Neuronal stem cell (in vitro differentiated cells): ENCODE results near the gene FGFR3.
A peak's percentile ranks its signal among the peaks of the same experiment; 100 is the strongest.

Experiments used
- DNase-seq: peaks from one replicate; pipeline ENCODE4 v3.0.0-alpha.2; 2013; ENCODE audit warnings: low spot score
- H2AFZ ChIP-seq: one replicate; pipeline ENCODE4 v1.6.1; 2013; ENCODE audit warnings: mild to moderate bottlenecking, low read length, inconsistent platforms
- H2AK5ac ChIP-seq: 2 replicates; pipeline ENCODE4 v1.6.1; 2013; ENCODE audit warnings: low read depth, mild to moderate bottlenecking, inconsistent platforms, low read length, moderate library complexity, mixed read lengths
- H2BK120ac ChIP-seq: 2 replicates; pipeline ENCODE4 v1.6.1; 2013; ENCODE audit warnings: low read depth, mild to moderate bottlenecking, inconsistent platforms, low read length, moderate library complexity, mixed read lengths
- H2BK12ac ChIP-seq: one replicate; pipeline ENCODE4 v1.6.1; 2013; ENCODE audit warnings: low read length, inconsistent platforms
- H2BK15ac ChIP-seq: 2 replicates; pipeline ENCODE4 v1.6.1; 2013; ENCODE audit warnings: mild to moderate bottlenecking, low read length, inconsistent platforms, mixed read lengths
- H2BK5ac ChIP-seq: one replicate; pipeline ENCODE4 v1.6.1; 2013; ENCODE audit warnings: inconsistent platforms, mild to moderate bottlenecking, low read length, moderate library complexity
- H3K14ac ChIP-seq: one replicate; pipeline ENCODE4 v1.6.1; 2013; ENCODE audit warnings: low read length, inconsistent platforms
- H3K18ac ChIP-seq: 2 replicates; pipeline ENCODE4 v1.6.1; 2013; ENCODE audit warnings: low read length, inconsistent platforms
- H3K23ac ChIP-seq: 2 replicates; pipeline ENCODE4 v1.6.1; 2013; ENCODE audit warnings: low read depth, mild to moderate bottlenecking, mixed read lengths, low read length, inconsistent platforms; ENCODE audit not compliant: poor library complexity
- H3K27ac ChIP-seq: replicated peaks from 3 replicates; pipeline ENCODE4 v1.5.1; 2013; ENCODE audit warnings: low read length, inconsistent platforms
- H3K27me3 ChIP-seq, 3 experiments: 2 replicates each; pipeline ENCODE4 v1.6.1; 2013; ENCODE audit warnings: low read length in 3 of 3, mild to moderate bottlenecking in 2 of 3, inconsistent platforms in 1 of 3, low read depth in 1 of 3, mixed read lengths in 1 of 3, moderate library complexity in 1 of 3; ENCODE audit not compliant: control insufficient read depth in 3 of 3, insufficient read depth in 3 of 3
- H3K36me3 ChIP-seq, 2 donors: replicated peaks in 1 of 2; 2 replicates each; pipeline ENCODE4 v1.6.1; 2013; ENCODE audit warnings: low read length in 2 of 2; ENCODE audit not compliant: control insufficient read depth in 2 of 2, insufficient read depth in 2 of 2
- H3K4ac ChIP-seq: 2 replicates; pipeline ENCODE4 v1.6.1; 2013; ENCODE audit warnings: inconsistent platforms, mild to moderate bottlenecking, low read length, moderate library complexity
- H3K4me1 ChIP-seq, 2 donors: 1 replicate in 1 of 2; 2 replicates in 1 of 2; pipeline ENCODE4 v1.6.1; 2013; ENCODE audit warnings: low read length in 2 of 2, low read depth in 1 of 2; ENCODE audit not compliant: control insufficient read depth in 2 of 2, insufficient read depth in 1 of 2
- H3K4me2 ChIP-seq: one replicate; pipeline ENCODE4 v1.6.1; 2013; ENCODE audit warnings: mild to moderate bottlenecking, low read length, inconsistent platforms; ENCODE audit not compliant: insufficient read depth, poor library complexity, severe bottlenecking
- H3K4me3 ChIP-seq, 2 donors: 2 replicates each; pipeline ENCODE4 v1.5.1; 2013; ENCODE audit warnings: low read length in 2 of 2, mild to moderate bottlenecking in 2 of 2, inconsistent platforms in 1 of 2, moderate library complexity in 1 of 2
- H3K79me1 ChIP-seq: one replicate; pipeline ENCODE4 v1.6.1; 2013; ENCODE audit warnings: low read depth, mild to moderate bottlenecking, inconsistent platforms, low read length, moderate library complexity
- H3K9ac ChIP-seq: one replicate; pipeline ENCODE4 v1.6.1; 2013; ENCODE audit warnings: mild to moderate bottlenecking, low read depth, low read length, inconsistent platforms; ENCODE audit not compliant: poor library complexity
- H3K9me3 ChIP-seq, 2 donors: replicated peaks in 1 of 2; 2 replicates each; pipeline versions ENCODE3 to v1.6.1; 2013; ENCODE audit warnings: low read length in 2 of 2, mild to moderate bottlenecking in 2 of 2, inconsistent platforms in 1 of 2, low read depth in 1 of 2, mixed read lengths in 1 of 2, moderate library complexity in 1 of 2; ENCODE audit not compliant: control insufficient read depth in 2 of 2, insufficient read depth in 1 of 2
- H4K8ac ChIP-seq: one replicate; pipeline ENCODE4 v1.6.1; 2013; ENCODE audit warnings: low read depth, mild to moderate bottlenecking, inconsistent platforms, low read length, moderate library complexity
- H4K91ac ChIP-seq: one replicate; pipeline ENCODE4 v1.6.1; 2013; ENCODE audit warnings: low read length, low read depth, mild to moderate bottlenecking, inconsistent platforms; ENCODE audit not compliant: poor library complexity
- WGBS, 2 donors: extraction: QIAGEN DNeasy Blood & Tissue Kit; methylation state at CpG; one replicate each; pipeline ENCODE4 v1.1.7; 2013; ENCODE audit warnings: missing lambda C conversion rate in 2 of 2, mixed read lengths in 1 of 2; ENCODE audit not compliant: insufficient read length in 2 of 2, insufficient replicate concordance in 1 of 2; ENCODE audit errors: extremely low coverage in 2 of 2; 5-methylcytosine and 5-hydroxymethylcytosine counted together

Gene FGFR3

GRCh38 chr4:1758306-1759121 is 34.6 kb upstream of the FGFR3 start:
- peak overlapping the region; percentile 80 for H3K18ac ChIP-seq
- H2AK5ac ChIP-seq, result peak overlapping the region; percentile 91
- WGBS, 2 donors, result no CpG with 5 or more reads among the region's 27 CpGs
- no peak overlapping the region for H3K27ac ChIP-seq
- H3K27me3 ChIP-seq, result peaks cover 0 to 17% (median 7%) of the 10 kb centered on the region in 3 experiments
- no peak overlapping the region for H3K4me3 ChIP-seq
- peak overlapping the region; percentile 93 for H2BK5ac ChIP-seq
- DNase-seq, result no peak
- no peak overlapping the region for H2AFZ ChIP-seq
- peaks cover 2% of the 10 kb centered on the region for H3K79me1 ChIP-seq
- H2BK15ac ChIP-seq, result peak overlapping the region; percentile 97
- H3K36me3 ChIP-seq, result no peaks in the 10 kb centered on the region
- H3K4me2 ChIP-seq, result no peak overlapping the region
- H4K8ac ChIP-seq, result no peak overlapping the region
- peak overlapping the region; percentile 2 for H3K23ac ChIP-seq
- H4K91ac ChIP-seq, result no peak overlapping the region
- peak overlapping the region; percentile 47 for H2BK12ac ChIP-seq
- peak overlapping the region; percentile 25 for H3K14ac ChIP-seq
- H3K9ac ChIP-seq, result peak overlapping the region; percentile 67
- H3K4me1 ChIP-seq, result peaks cover 21 to 45% of the 10 kb centered on the region in 2 donors
- H3K4ac ChIP-seq, result no peak overlapping the region
- no peak overlapping the region for H2BK120ac ChIP-seq
- H3K9me3 ChIP-seq, result no peaks in the 10 kb centered on the region

GRCh38 chr4:1759170-1759817 is 33.8 kb upstream of the FGFR3 start:
- H2BK15ac ChIP-seq, result peak overlapping the region; percentile 97
- H2BK120ac ChIP-seq, result no peak overlapping the region
- no peak for DNase-seq
- H2BK12ac ChIP-seq, result peak overlapping the region; percentile 97
- peak overlapping the region; percentile 97 for H3K14ac ChIP-seq
- WGBS, 2 donors, result no CpG with 5 or more reads among the region's 19 CpGs
- H3K27ac ChIP-seq, result no peak overlapping the region
- no peak overlapping the region for H4K8ac ChIP-seq
- no peak overlapping the region for H3K4me3 ChIP-seq
- H4K91ac ChIP-seq, result no peak overlapping the region
- H3K9ac ChIP-seq, result no peak overlapping the region
- H3K4ac ChIP-seq, result no peak overlapping the region
- H2AFZ ChIP-seq, result peak overlapping the region; percentile 29
- no peaks in the 10 kb centered on the region for H3K36me3 ChIP-seq
- peaks cover 2% of the 10 kb centered on the region for H3K79me1 ChIP-seq
- H3K9me3 ChIP-seq, result no peaks in the 10 kb centered on the region
- peak overlapping the region; percentile 97 for H3K18ac ChIP-seq
- peak overlapping the region; percentile 91 for H2AK5ac ChIP-seq
- no peak overlapping the region for H3K4me2 ChIP-seq
- H2BK5ac ChIP-seq, result peak overlapping the region; percentile 93
- H3K23ac ChIP-seq, result no peak overlapping the region
- peaks cover 18 to 44% of the 10 kb centered on the region in 2 donors for H3K4me1 ChIP-seq
- peaks cover 0 to 25% (median 13%) of the 10 kb centered on the region in 3 experiments for H3K27me3 ChIP-seq

GRCh38 chr4:1759818-1760223 is 33.3 kb upstream of the FGFR3 start:
- peak overlapping the region; percentile 97 for H3K14ac ChIP-seq
- H3K9me3 ChIP-seq, result no peaks in the 10 kb centered on the region
- peaks cover 0 to 26% (median 17%) of the 10 kb centered on the region in 3 experiments for H3K27me3 ChIP-seq
- peak overlapping the region; percentile 95 for H3K4ac ChIP-seq
- no peak overlapping the region for H4K91ac ChIP-seq
- peaks cover 2% of the 10 kb centered on the region for H3K79me1 ChIP-seq
- H3K18ac ChIP-seq, result peak overlapping the region; percentile 97
- WGBS, 2 donors, result no CpG with 5 or more reads among the region's 13 CpGs
- H3K9ac ChIP-seq, result no peak overlapping the region
- H3K36me3 ChIP-seq, result no peaks in the 10 kb centered on the region
- peak overlapping the region; percentile 73 for H3K23ac ChIP-seq
- peak overlapping the region; percentile 54 for H2BK120ac ChIP-seq
- H3K4me2 ChIP-seq, result peak overlapping the region; percentile 18
- H2BK5ac ChIP-seq, result peak overlapping the region; percentile 93
- peaks cover 17 to 44% of the 10 kb centered on the region in 2 donors for H3K4me1 ChIP-seq
- H3K27ac ChIP-seq, result no peak overlapping the region
- H2BK15ac ChIP-seq, result peak overlapping the region; percentile 97
- DNase-seq, result no peak
- H2AFZ ChIP-seq, result peak overlapping the region; percentile 29
- H4K8ac ChIP-seq, result peak overlapping the region; percentile 82
- peak overlapping the region; percentile 97 for H2BK12ac ChIP-seq
- no peak overlapping the region for H3K4me3 ChIP-seq
- H2AK5ac ChIP-seq, result peak overlapping the region; percentile 91

- Histone ChIP-seq H2AK5ac (peak overlapping the region; percentile 86), H2BK15ac (peak overlapping the region; percentile 67), H3K4me2 (no peak overlapping the region), H3K27me3 (peaks cover 0 to 31% (median 23%) of the 10 kb centered on the region in 3 experiments), H2BK12ac (peak overlapping the region; percentile 7), H3K9me3 (no peaks in the 10 kb centered on the region), H2BK120ac (no peak overlapping the region), H3K27ac (no peak overlapping the region), H3K14ac (peak overlapping the region; percentile 25), H4K8ac (no peak overlapping the region), H3K79me1 (peaks cover 2% of the 10 kb centered on the region), H3K18ac (peak overlapping the region; percentile 97), H3K36me3 (no peaks in the 10 kb centered on the region), H3K23ac (no peak overlapping the region), H3K4ac (no peak overlapping the region), H3K4me3 (no peak overlapping the region), H2AFZ (peak overlapping the region; percentile 73), H2BK5ac (no peak overlapping the region), H3K9ac (no peak overlapping the region), H4K91ac (no peak overlapping the region), H3K4me1 (peaks cover 20 to 47% of the 10 kb centered on the region in 2 donors)
- DNase-seq, result no peak
- no CpG with 5 or more reads among the region's 25 CpGs for WGBS, 2 donors
Observed at GRCh38 chr4:1760521-1761071, 32.5 kb upstream of the FGFR3 start.
